HG03469 (cell line): ENCODE data around the gene TFCP2.
A peak's percentile ranks its signal among the peaks of the same experiment; 100 is the strongest.

Experiments used
- ATAC-seq: cut with Tn5 transposase; IDR thresholded peaks from one replicate; pipeline ENCODE4 v1.9.1; 2021; ENCODE audit warnings: mild to moderate bottlenecking, moderate library complexity, moderate number of reproducible peaks; ENCODE audit not compliant: unreplicated experiment

TFCP2 gene

GRCh38 chr12:51048661-51049251, 124.2 kb downstream of the TFCP2 start:
- ATAC-seq = no peak

- ATAC-seq = peak; percentile 94
Measured at GRCh38 chr12:51047655-51048540, 125.0 kb downstream of the TFCP2 start, which contains the start of gene LETMD1. TSS of gene LETMD1 (plus strand) at chr12:51048327. CDS start at chr12:51048357, 30 bp downstream.
